GM18868 (cell line): ENCODE data around the gene PTGFRN.

Experiments
- ATAC-seq: cut with Tn5 transposase; IDR thresholded peaks from one replicate; pipeline ENCODE4 v1.9.1; 2021; ENCODE audit warnings: mild to moderate bottlenecking, moderate library complexity; ENCODE audit not compliant: unreplicated experiment

Gene PTGFRN

DNA sequence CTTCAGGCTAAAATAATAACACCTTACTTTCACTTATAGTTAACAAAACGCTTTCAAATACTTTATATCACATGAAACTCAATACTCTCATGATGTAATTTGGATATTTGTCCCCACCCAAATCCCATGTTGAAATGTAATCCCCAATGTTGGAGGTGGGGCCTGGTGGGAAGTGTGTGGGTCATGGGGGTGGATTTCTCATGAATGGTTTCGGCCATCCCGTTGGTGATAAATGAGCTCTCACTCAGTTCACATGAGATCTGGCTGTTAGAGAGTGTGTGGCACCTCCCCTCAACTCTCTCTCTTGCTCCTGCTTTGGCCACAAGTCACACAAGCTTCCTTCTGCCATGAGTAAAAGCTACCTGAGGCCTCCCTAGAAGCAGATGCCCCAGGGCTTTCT, 22.5 kb upstream of the PTGFRN start:
- no peak for ATAC-seq

DNA sequence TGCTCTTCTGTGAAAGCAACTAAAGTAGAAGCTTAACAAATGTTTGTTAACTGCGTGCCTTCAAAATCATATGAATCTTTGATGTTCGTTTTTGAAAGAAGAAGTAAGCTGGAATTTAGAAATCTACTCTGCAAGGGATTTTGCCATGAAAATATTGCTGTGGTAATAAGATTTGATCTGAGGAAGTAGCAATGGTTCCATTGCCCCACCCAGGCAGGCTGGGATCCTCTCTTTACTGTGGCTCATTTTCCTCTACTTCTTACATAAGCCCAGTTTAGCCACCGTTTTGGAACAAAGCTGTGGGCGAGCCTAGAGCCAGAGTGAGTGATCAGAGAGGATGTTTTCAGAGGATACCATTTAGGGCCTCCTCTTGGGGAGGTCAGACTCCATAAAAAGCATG, 20.3 kb upstream of the PTGFRN start:
- no peak for ATAC-seq

DNA sequence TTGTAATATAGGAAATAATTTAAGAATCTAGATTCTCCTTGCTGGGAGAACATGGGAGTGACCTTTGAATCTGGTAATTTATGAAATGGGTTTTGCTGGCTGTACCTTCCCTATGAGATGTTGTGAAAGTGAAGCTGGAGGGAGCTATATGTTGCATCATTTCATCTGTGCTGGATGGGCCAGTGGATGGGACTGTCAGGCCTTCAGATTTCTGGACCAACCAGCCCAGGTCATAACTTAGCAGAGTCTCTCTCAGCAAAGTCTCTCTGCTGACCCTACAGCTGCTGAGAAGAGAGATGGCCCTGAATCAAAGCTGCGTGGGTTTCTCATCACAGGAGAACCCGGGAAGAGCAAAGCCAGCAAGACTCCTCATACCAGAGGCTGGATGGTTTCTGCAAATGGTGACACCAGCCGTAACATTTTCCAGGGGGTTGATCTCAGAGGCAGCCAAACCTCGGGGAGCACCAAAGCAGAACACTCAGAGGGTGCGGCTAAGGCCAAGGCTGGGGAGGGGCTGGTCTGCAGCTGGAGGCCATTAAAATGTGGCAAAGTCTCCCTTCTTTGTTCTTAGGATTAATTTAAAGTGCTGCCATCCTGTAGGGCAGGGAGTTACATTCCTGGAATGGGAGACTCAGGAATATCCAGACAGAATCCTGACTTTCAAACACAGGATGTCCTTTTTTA, 18.2 kb upstream of the PTGFRN start:
- ATAC-seq: no peak

DNA sequence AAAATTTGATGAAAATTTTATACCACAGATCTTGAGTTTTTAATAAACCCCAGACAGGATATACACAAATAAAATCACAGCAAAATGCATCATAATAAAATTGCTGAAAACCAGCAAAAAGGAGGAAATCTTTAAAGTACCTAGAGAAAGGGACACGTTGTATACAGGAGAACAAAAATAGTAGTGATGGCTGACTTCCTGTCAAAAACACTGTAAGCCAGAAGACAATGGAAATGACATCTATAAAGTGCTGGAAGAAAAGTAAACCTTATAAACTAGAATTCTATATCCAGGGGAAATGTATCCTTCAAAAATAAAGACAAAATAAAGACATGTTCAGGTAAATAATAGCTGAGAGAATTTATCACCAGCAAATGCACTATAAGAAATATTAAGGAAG, 14.6 kb upstream of the PTGFRN start:
- no peak for ATAC-seq

DNA sequence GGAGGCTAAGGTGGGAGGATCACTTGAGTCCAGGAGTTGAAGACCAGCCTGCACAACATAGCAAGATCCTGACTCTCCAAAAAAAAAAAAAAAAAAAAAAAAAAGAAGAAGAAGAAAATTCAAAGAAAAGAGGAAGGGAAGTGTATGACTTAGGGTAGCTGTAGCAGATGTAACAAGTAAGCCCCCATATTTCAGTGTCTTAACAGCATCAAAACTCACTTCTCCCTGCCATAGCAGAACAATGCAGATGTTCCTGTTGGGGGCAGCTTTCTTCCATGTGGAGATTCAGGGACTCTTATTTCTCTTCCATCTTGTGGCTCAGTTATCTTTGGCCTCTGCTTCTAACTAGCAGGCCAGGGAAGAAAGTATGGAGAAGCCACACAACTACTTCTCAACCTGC, 10.2 kb upstream of the PTGFRN start:
- no peak for ATAC-seq

DNA sequence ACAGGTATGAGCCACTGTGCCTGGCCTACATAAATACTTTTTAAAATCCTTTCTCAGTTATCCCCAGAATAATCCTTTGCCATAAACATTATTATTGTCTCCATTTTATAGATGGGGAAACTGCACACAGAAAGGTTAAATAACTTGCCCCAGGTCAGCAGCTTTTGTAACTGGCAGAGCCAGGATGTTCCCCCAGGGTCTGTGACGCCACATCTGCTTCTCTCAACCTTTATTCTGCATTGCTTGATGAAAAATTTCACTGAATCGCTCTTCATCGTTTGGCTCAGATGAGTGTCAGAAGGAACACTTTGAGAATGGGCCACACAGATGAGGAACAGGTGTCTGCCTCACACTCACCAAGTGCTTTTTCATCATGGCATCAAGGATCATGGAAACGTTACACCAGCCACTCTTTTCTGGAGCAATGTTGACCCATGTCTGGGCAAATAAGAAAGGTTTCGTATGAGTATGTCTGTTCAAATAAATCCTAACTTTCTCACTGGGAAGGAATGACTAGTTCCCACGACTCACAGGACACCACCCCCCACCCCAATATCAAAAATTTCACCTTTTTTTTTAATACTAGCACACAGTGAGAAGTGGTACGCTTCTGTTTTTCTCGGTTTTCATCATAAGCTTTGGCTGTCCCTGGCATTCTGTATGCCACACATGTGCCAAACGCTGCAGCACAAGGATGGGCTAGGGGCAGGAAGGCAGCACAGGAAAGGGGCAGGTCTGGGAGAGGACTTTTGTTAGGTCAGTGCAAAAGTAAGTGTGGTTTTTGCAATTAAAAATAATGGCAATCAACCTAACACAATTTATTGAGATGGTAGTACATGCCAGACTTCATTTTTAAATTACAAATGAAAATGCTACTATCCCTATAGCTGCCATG, 9.0 kb upstream of the PTGFRN start:
- ATAC-seq: no peak

DNA sequence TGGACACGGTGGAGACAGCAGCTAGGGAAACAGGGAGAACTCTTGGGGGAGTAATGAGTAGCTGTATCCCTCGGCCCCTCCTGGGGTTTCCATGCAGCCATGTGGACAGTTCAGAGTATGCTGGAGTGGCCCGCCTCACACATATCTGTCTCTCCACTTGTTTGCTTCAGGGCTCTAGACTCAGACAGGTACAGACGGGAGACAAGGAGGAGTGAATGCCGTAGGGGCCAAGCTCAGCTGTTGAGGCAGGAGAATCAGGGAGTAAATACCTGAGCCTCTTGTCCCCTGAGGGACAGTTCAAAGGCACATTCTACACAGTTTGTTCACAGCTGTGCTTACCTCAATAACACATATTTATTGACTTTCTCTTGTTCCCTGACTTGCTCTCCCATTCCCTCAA, 7.7 kb upstream of the PTGFRN start:
- no peak for ATAC-seq

DNA sequence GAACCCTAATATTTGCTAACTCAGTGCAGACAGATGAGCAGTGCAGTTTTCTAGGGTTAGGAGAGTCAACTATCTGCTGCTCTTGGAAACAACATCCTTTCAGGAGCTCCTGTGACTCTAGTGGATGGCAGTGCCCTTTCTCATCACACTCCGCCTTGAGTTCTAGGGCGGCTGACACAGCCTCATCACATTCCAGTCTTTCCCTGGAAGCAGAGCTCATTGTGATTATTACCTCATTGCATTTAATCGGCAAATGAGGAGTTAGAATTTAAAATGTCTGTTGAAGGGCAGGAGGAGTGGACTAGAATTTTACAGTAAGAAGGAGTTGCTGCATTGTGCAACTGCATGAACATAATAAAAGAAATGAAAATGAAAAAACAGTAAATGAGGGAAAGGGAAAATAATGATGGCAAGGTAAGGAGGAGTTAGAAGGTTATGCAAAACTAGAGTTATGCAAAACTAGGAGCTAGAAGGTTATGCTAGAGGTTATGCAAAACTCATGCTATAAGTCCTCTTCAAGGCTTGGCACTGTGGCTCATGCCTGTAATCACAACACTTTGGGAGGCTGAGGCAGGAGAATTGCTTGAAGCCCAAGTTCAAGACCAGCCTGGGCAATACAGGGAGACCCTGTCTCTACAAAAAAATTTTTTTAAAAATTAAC, 6.9 kb upstream of the PTGFRN start:
- ATAC-seq: no peak

DNA sequence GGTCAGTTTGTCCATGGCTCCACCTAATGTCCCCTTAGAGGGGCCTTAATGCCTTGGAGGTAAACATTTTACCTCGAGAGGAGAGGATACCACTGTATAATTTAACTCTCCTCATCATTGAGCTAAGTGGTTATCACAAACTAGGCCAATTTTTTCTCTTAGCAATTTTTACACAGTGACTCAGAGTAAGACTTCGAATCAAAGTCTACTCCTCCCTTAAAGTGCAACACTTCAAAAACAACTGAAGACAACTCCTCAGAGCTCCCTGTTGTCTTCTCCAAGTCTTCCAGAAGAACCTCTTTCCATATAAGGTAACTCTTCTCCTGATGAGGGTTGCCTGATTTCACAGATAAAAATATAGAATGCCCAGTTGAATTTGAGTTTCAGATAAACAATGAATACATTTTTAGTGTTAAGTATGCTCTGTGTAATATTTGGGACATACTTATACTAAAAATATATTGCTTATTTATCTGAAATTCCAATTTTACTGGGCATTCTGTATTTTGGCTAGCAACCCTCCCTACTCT, 4.9 kb upstream of the PTGFRN start:
- no peak for ATAC-seq

DNA sequence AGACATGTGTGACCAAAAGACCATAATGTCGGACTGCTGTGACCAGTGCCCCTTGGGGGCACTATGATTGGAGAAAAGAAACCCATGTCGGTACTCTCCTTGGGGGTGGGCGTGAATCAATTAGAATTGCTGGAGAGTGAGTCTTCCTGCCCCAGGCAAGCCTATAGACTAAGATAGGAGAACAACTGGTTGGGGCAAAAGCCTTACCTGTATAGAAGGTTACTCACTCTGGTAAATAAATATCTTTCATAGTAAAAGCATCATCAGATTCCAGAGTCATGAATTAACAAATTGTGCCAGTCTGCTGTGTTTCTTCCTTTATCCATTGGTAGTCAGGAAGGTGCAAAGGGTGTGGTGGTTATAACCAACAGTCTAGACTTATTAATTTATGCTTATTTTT, 2.9 kb upstream of the PTGFRN start:
- ATAC-seq: no peak

DNA sequence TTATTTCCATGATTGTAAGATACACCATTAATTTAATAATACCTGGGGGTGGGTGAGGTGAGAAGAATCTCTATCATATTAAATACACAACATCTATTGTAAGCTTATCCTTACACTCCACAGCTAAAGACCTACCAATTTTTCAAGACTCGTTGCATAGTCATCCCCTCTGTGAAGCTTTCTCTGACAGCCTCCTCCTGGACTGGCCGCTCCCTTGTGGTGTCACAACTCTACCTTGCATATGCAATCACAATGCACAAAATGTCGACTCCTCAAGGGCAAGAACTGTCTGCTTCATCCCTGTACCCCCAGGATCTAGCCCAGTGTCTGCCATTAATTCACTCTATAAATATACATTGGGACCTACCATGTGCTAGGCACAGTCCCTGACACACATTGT, 2.4 kb upstream of the PTGFRN start:
- ATAC-seq: no peak

DNA sequence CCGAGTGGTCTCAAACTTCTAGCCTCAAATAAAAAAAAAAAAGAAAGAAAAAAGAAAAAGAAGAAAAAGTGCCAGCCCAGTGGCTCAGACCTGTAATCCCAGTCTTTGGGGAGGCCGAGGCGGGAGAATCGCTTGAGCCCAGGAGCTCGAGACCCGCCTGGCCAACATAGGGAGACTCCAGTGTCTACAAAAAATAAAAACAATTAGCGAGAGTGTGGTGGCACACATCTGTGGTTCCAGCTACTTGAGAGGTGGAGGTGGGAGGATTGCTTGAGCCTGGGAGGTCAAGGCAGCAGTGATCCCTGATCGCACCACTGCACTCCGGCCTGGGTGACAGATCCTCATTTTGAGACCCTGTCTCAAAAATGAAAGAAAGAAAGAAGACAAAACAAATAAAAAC, 1.4 kb upstream of the PTGFRN start:
- ATAC-seq: no peak

DNA sequence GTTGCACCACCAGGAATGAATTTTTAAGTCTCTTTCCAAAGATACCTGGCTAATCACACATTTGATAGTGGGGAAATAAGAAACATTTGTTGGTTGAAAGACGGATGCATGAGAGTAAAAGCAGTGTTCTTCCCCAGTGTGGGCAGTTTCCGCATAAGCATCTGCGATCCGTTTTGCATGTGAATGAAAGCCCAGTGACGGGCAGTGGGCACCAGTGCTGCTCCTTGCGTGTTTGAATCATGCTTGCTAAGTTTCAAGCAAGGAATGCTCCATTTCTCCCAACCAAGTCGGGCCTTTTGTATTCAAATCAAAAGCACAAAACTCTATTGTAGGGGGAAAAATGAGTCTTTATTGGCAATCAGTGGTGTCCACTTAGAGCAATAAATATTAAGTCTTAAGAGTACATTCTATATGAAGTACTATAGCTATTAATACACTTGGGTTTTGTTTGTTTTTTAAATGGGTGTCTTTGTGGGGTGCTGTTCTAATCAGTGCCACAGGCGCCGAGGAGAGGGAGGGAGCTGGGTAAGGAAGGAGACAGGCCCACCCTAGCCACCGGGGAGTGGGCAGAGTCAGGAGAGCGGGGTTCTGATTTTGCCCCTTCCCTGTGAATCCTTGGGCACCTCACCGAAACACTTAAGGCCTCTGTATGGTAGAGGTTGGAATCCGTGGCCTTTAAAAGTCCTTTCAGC, 750 bp upstream of the PTGFRN start:
- no peak for ATAC-seq

DNA sequence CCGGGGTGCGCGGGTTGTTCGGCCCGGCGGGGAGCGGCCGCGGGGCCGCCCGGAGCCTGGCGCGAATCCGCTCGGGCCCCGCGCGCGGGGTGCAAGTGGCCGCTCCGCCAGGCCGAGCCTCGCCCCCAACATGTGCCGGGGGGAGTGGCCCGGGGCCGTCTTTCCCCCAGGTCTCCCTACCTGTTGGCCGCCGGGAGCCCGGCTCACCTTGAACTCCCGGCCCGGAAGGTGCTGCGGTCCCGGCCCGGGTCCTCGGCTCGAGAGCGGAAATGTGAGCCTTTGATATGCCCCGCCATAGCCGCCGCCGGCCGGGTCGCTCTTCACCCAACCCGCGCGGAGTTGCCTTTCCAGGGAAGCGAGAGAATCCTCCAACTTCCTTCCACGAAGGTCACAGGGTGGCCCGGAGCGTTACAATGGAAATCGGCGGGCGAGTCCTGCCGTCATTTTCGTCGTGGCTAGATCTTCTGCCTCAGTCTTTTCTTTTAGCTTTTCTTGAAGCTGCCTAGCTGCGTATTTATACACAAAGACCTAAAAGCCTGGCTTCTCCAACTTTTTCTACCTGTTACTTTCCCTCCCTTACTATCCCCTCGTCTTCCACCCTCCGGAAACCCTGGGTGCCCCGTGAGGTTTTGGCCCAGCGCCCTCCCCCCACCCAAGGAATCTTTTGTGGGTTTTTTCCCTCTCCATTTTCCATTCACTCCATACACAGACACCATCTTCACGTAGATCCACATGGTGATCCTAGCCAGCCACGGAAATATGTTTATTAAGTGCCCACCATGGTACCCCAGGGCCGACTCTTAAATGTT, 867 bp downstream of the PTGFRN start:
- ATAC-seq: no peak

DNA sequence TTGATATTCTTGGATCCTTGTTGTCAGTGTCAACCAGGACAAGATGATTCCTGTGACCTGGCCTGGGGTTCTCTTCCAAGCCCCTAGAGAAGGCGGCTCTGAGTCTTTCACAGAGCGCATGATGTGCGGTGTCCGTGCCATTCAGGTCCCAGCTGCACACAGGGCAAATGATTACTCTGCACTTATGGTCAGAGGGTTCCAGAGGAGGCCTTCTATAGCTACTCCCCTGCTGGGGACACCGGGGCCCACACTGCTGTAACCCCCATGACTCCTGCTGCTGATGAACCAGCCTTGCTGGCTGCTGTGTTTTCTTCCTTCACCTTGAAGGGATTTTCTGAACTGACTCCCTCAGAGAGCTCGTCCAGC, 1.5 kb downstream of the PTGFRN start:
- no peak for ATAC-seq

DNA sequence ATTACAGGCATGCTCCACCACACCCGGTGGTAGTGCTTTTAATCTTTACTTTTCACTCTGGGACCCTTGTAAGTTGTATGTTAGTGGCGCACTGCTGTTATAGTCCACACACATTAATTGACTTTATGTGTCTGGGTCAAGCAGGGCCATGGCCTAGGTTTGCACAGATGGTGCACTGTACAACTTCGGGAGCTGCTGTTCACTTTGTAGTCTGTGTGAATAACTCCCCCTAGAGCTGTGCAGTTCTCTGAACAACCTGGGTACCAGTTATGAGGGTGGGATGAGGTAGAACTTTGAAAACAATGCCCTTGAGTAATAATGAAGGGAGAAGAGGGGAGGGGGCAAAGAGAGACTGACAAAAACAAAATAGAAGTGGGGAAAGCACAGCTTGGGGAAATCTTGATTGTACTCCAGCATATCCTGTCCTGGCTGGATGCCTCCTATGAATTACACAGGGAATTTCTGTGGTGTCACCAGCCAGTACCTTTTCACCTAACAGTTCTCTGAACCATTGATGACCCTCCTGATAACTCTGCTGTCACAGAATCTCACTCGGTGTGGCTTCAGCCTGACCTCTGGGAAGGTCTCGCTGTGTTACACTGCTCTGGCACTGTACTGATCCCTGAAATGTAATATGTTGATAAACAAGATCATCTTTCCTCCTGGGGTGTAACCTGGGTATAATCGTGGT, 2.2 kb downstream of the PTGFRN start:
- ATAC-seq: no peak

DNA sequence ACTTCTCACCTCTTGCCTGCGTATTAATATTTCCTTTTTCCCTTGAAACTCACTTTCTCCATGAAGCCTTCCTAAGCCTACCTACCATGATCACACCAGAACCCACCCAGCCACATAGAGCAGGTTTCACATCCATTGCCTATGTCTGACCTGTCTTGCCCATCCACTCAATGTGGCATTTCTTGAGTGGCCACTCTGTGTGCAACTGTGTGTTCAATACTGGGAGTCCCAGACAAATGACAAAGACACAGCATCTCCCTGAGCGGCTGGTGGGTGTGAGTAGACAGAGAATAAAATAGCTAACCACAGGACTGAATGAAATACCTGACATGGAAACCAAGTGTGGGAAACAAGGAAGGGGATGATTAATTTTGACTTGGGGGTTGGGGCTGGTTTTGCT, 3.1 kb downstream of the PTGFRN start:
- no peak for ATAC-seq

DNA sequence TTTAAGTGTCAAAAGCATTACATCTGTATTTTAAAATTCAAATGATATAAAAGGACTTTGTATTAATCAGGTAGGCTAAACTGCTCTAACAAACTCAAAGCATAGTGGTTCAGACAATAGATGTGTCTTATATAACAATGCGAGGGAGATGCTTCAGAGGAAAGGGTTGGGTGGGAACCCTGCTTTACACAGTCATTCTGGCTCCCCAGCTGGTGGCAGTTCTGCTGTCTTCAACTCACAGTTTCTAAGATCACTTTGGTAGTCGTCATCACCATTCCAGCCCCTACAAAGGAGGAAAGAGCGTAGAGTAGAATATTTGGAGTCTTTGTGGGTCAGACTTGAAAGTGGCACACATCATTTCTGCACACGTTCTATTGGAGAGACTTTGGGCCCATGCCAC, 4.2 kb downstream of the PTGFRN start:
- ATAC-seq: no peak

DNA sequence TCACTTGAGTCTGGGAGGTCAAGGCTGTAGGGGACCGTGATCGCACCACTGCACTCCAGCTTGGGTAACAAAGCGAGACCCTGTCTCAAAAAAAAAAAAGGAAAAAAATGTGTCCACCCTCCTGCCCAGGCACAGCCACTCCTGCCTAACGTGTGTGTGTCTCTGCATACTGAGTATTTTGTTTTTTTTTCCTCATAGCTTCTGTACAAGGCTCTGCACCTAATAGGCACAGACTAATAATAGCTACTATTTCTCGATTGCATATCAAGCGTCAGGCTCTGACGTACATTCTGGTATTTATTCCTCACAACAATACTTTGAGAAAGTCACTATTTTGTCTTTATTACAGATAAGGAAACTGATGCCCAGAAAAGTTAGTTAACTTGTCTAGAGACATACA, 5.0 kb downstream of the PTGFRN start:
- no peak for ATAC-seq
